NCI-H1436 treated with DMSO at 0.1 percent for 48 hours (cell line): ENCODE measurements around the gene PLCXD1.
"Not testable (repeated sequence)": the region's sequence is repeated elsewhere in the genome, so short reads cannot be mapped to it uniquely, and the experiment has no call there.

Source experiments
- DNase-seq: peaks from one replicate; lab custom pipeline; 2025; lab: John Stamatoyannopoulos, UW

PLCXD1 gene

DNA sequence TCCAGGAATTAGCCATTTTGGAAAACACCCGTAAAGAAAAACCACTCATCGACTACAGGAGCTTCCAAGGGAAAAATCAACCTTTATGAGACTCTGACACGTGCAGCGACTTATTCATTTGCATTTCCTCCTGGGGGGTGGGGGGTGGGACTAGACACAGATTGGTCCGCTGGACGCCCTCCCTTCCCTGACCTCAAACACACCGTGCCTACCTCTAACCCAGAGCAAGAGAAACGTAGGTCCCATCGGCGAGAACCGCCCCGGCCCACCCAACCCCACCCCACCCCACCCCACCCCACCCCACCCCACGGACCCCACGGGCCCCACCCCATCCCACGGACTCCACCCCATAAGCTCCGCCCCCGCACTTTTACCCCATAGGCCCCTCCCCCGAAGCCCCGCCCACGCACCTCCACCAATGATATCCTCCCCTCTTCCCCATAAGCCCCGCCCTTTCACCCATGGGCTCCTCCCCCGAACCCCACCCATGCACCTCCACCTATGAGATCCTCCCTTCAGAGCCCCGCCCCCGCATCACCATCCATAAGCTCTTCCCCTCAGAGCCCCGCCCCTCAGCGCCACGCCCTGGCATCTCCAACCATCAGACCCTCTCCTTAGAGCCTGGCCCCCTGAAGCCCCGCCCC lies 36.4 kb downstream of the PLCXD1 start:
- DNase-seq = no peak

DNA sequence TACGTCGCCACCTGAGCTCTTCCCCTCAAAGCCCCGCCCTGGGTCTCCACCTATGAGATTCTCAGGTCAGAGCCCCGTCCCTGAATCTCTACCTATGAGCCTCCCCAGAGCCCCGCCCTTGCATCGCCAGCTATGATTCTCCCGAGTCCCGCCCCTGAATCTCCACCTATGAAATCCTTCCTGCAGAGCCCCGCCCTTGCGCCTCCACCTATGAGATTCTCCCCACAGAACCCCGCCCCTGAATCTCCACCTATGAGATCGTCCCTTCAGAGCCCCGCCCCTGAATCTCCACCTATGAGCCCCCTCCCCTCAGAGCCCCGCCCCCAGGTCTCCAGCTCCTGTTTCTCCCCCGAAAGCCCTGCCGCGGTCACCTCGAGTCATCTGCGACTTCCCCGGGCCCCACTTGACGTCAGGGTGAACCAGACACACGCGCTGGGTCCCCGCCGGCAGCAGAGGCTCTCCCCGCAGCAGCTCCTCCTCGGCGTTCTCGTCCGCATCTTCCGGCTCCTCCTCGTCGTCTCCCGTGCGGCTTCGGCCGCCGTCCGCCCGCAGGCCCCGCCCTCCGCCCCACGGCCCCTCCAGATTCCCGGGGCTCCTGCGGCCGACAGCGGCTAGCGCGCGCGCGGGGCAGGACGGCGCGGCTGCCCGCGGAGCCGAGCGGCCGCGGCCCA lies 37.0 kb downstream of the PLCXD1 start:
- no peak for DNase-seq

DNA sequence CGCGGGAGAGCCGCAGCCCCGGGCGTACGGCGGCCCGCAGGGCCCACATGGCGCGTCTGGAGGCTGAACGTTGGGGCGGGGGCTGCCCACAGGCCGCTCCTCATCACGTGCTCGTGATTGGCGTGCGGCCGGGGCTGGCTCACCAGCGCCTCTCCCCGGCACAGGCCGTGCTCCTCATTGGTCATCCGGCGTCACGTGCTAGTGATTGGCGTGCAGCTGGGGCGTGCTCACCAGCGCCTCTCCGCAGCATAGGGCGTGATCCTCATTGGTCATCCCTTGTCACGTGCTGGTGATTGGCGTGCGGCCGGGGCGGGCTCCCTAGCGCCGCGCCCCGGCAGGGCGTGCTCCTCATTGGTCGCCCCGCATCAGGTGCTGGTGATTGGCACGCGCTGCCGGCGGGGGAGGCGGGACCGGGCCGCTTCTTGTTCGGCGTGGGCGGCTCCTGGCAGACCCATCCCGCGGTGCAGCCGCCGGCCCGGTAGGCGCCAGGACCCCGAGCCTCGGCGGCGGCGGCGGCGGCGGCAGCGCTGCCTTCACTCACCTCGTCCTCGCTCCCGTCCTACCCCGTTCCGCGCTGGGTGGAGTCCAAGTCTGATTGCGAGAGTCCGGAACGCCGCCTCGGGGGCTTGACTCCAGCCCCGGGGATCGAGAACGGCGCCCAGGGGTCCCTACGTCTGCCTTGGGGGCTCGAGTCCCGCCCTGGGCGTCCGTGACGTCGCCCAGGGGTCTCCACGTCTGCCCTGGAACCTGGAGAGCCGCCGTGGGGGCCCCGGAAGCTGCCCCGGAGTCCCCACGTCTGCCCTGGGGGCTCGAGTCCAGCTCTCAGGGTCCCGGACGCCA lies 37.8 kb downstream of the PLCXD1 start, which contains the start of gene GTPBP6:
Gene GTPBP6, minus strand, starts transcription at position 58 of the 840 bp plus-strand sequence. Its CDS starts 9 bp downstream, at position 49.
- no peak for DNase-seq

DNA sequence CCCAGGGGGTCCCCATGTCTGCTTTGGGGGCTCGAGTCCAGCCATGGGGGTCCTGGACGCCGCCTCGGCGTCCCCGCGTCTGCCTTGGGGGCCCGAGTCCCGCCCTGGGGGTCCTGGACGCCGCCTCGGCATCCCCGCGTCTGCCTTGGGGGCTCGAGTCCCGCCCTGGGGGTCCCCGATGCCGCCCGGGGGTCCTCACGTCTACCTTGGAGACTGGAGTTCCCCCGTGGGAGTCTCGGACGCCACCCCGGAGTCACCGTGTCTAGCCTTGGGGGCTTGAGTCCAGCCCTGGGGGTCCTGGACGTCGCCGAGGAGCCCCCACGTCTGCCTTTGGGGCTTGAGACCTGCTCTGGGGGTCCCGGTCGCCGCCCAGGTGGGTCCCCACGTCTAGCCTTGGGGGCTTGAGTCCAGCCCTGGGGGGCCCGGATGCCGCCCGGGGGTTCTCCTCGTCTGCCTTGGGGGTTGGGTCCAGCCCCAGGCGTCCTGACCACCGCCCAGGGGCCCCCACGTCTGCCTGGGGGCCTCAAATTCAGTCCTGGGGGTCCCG lies 38.5 kb downstream of the PLCXD1 start:
- no peak for DNase-seq

DNA sequence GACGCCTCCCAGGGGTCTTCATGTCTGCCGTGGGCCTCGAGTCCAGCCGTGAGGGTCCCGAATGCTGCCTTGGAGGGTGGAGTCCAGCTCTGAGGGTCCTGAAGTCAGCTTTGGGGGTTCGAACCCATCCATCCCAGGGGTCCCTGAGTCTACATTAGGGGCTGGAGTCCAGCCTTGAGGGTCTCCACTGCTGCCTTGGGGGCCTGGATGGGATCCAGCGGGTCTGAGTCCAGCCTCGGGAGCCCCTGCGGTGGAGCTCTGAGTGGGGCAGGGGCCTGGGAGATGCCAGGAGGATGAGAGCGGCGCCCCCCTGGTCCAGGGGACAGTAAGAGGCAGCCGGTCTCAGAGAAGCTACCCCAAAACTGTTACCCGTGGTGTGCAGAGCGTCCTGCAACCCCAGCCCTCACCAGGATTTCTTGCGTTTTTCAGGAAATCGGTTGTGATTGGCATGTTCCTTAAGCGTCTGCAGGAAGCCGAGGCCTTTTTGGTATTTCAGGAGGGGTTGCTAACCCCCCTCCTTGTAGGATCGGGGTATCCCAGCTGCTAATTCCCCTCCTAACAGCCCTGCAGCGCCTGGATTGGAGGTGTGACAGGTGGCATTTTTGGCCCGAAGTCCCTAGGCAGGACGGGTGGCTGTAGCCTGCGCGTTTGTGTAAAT lies 39.1 kb downstream of the PLCXD1 start:
- DNase-seq = no peak

DNA sequence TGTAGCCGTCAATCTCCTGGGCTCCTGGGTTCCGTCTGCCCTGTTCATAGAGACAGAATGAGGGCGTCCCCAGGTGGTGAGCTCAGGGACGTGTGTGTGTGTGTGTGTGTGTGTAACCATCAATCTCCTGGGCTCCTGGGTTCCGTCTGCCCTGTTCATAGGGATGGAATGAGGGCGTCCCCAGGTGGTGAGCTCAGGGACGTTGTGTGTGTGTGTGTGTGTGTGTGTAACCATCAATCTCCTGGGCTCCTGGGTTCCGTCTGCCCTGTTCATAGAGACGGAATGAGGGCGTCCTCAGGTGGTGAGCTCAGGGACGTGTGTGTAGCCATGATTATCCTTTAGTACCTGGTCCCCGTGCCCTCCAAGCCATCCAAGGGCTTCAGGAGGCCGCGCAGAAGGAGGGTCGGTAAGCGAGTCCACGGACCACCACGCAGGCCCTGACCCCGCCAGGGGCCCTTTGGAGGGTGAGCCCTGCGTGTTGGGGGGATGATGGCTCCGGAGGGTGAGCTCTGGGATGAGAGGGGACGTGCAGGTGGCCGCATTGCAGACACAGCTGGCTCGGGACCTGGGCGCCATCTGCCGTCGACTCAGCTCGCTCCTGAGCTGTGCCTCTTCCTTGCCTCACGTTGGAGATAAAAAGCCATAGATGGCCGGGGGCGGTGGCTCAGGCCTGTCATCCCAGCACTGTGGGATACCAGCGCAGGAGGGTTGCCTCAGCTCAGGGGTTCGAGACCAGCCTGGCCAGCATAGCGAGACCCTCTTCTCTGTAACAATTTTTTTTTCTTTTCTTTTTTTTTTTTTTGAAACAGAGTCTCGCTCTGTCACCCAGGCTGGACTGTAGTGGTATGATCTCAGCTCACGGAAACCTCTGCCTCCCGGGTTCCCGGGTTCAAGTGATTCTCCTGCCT lies 42.8 kb downstream of the PLCXD1 start:
- no peak for DNase-seq

DNA sequence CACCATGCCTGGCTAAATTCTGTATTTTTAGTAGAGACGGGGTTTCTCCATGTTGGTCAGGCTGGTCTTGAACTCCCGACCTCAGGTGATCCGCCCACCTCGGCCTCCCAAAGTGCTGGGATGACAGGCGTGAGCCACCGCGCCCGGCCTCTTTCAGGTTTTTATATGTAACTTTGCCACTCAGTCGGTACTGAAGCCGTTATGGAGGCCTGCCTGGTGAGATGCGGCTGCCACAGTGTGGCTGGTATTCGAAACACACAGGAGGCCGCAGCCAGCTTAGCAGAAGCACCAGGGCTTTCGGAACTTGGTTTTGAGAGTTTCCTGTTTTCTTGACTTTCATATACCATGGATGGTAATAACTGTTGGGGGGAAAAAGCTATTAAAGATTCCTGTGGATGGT lies 43.5 kb downstream of the PLCXD1 start:
- not testable (repeated sequence) for DNase-seq

DNA sequence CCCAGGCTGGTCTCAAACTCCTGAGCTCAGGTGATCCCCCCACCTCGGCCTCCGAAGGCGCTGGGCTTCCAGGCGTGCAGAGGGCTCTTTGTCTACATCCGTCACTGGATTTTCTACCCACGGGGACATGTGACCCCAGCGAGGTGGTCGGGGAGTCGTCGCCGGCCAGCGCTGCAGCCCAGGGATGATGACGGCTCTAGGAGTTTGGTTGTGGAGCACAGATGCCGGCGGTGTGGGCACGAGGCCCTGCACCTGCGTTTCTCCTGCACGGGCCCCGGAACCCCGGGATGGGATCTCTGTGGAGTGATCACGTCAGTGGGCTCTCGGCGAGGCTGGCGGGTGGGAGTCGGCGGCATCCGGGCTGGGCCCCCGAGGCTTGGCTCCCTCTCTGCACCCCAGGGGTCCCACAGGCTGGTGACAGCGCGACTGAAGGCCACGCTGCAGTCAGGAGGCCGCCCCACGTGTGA lies 46.5 kb downstream of the PLCXD1 start:
- DNase-seq = no peak

DNA sequence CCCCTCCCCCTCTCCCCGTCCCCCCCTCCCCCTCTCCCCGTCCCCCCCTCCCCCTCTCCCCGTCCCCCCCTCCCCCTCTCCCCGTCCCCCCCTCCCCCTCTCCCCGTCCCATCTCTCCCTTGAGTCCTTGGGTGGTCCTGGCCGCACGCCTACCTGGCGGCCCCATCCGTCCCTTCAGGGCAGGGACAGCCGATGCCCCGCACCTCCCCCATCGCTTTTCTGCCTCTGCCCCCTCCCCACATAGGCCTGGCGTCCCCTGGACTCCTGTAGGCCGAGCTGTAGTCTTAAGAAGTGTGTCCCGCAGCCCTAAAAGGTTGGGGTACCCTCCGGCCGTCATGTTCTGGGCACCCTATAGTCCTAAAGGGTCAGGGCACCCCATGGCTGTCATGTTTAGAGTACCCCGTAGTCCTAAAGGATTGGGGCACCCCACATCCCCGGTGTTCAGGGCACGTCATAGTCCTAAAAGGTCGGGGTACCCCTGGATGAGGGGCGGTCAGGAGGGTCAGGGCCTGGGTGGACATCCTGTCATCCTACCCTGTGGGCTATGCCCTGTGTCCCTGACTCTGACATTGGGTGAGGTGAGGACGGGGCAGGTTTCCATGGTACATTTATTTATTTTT lies 48.2 kb downstream of the PLCXD1 start:
- DNase-seq = no peak

DNA sequence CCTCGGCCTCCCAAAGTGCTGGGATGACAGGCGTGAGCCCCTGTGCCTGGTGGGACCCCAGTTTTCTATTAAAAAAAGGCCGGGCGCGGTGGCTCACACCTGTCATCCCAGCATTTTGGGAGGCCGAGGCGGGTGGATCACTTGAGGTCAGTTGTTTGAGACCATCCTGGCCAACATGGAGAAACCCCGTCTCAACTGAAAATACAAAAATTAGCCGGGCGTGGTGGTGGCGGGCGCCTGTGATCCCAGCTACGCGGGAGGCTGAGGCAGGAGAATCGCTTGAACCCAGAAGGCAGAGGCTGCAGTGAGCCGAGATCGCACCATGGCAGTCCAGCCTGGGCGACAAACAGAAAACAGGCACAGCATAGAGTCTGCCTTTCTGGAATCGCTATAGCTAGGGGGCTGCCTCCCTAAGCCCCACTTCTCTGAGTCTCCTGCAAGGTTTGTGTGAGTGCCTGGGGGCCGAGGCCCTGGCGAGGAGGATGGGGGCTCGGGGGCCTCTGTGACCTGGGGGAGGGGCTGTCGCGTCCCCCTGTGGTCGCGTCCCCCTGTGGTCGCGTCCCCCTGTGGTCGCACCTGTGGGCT lies 49.1 kb downstream of the PLCXD1 start:
- not testable (repeated sequence) for DNase-seq

DNA sequence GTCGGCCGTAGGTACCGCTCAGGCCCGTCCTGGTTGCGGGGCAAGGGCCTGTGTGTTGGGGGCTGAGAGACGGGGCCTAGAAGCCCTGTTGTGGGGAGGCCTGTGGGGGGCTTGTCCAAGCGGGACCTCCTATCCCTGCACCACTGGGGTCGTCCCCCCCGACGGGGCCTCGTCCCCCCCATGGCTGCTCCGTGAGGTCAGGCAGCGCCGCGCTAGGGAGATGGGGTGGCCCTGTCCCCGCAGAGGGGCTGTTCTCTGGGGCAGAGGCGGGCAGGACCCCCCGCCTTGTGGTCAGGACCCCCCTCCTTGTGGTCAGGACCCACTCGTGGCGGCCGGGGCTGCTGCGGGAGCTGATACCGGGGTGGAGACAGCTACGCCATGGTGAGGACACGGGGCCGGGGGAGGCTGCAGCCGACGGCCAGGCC lies 49.6 kb downstream of the PLCXD1 start:
- DNase-seq = no peak

DNA sequence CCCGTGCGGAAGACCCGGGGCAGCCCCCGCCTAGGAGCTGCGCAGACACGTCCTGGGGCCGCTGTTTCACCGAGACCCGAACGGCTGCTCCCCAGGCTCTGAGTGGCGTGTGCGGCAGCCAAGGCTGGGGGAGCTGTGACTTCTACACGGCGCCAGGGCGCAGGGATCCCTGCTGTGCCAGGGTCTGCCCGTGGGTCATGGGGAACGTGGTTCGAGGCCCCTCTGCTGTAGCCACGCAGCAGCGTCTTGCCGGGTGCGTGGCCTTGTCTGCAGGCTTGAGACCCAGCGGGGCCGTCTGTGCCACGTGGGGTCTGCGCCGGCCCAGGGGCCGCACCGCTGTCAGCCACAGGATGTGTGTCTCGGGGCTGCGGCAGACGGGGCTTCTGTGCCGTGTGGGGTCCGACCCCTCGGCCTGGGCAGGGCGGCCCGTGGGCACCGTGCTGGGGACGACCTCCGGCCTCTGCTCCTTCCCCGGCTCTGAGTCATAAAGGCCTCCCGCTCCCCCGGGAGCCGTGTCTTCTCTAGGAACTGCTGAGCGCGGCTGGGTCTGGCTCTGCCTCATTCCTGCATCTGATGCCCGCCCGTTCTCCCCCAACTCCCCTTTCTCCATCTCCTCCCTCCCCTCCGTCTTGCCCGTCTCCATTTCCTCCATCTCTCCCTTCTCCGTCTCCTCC lies 50.1 kb downstream of the PLCXD1 start:
- DNase-seq = no peak

DNA sequence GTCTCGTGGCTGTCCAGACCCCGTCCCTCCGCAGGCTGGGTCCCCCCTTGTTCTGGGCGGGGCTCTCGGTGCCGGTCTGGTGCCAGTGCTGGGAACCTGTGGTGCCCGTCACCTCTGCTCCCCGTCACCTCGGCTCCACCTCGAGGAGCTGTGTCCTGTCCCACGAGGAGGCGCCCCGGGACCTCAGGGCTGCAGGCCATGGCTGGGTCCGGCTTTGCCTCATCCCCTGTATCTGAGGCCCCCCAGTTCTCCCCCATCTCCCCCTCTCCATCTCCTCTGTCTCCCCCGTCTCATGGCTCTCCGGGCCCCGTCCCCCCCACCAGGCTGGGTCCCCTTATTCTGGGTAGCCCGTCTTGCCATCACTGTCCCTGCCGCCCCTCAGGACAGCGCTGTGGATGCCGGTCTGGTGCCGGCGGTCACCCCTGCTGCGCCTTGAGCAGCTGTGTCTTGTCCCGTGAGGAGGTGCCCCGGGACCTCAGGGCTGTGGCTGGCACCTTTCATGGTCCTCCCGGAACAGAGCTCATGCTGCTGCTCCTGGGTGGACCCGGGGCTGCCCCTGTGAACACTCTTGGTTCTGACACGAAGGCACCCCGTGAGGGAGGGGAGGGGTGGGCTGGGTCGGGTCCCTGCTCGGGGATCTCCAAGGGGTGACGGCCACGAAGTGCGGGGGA lies 50.8 kb downstream of the PLCXD1 start:
- DNase-seq = no peak

DNA sequence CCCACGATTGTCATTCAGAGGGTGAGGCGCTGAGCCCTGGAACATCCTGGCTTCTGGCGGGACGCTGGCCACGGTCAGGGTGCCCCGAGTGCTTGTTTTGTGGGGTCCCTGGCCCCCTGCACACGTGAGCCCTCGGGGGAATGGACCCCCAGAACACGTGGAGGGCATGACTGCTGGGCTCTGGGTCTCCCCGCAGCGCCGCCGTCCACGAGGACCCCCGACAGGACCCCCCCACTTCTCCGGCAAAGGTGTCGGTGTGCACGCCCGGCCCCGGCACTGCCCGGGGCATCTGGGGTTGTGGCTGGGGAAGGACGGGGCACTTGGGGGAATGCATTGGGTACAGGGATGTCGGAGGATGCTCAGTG lies 51.3 kb downstream of the PLCXD1 start:
- no peak for DNase-seq

DNA sequence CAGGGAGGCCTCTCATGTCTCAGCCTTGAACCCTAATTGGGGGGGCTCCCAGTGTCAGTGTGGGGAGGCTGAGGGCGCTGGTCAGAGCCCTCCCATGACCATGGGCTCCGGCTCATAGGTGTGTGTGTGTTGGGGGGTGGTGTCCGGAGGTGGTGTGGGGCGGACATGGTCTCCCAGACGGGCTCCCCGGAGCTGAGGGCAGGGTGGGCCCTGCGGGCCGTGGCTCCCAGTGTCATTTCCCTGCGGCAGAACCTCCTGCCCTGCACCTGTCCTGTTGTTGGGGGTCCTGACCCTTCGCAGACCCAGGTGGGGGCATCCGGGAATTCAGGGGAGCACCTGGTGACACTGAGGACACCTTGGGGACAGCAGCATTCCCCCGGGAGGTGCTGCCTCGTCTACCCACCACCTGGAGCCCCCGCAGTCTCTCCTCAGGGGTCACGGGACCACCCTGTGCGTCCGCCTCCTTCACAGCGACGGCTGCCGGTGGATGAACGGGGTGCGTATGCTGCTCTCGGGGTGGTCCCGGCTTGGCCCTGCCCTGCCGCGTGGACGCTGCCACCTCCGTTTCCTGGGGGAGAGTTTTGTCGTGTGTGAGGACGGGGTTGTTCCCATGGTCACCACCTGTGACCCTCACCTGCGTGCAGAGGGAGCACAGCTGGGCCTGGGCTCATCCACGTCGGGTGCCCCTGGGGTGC lies 51.9 kb downstream of the PLCXD1 start:
- no peak for DNase-seq

DNA sequence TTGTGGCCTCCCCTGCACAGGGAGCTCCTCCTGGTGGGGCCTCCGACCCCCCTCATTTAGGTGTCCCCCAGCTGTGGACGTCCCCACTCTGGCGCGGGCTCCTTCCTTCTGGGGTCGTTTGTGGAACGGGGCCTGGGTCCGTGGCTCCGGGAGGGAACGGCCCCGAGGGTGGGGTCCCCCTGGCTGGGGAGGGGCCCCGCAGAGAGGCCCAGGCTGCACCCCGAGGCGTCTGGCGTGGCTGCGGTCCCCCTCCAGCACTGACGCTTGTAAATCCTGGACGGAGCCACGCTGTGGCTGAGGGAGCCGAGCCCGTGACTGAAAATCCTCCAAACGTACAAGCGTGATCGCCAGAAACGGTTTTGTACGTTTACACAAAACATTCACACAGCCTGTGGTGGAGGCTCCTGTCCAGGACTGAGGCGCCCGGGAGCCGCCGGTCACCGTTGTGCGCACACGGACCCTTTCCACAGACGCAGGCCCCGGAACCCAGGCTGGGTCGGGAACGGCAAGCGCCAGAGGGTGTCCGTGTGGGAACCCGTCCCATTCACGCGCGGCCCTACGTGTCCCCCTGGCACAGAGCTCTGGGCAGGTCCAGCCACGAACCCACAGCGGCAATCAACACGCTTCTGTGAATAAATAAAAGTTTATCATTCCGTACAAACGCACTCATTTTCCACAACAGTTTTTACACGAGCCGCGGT lies 52.6 kb downstream of the PLCXD1 start:
- DNase-seq = no peak

DNA sequence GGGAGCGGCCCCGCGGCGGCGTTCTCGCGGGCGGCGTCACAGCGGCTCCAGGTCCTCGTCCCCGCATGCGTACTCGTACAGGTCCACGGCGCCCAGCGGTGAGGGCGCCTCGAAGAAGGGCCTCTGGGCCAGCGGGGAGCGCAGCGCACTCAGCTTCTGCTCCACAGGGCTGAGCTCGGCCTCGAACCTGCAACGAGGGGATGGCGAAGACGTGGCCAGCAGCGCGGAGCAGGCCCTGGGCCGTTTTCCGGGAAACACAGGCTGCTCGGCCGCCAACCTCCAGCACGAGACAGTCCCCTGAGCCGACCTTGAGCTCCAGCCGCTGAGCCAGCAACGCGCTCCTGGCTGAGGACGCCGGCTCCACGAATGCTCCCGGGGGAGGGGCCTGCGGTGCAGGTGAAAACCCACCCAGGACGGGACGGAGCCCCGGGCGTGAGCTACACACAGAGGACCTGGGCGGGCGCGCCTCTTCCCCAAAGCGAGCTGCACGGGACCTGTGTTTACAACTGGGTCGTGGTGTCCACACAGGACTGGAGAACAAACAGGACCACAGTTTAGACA lies 53.2 kb downstream of the PLCXD1 start:
- no peak for DNase-seq
